Keratinocyte (primary cell): ENCODE measurements around the gene CNPY2.

Experiments used
- EZH2 ChIP-seq: IDR thresholded peaks from one replicate; pipeline ENCODE4 v1.6.1; 2012; ENCODE audit warnings: inconsistent platforms, mild to moderate bottlenecking, low read length, moderate library complexity
- TF ChIP-seq, protein P1 (sequence below), 3 experiments: IDR thresholded peaks in 1 of 3; conservative IDR thresholded peaks in 1 of 3; optimal IDR thresholded peaks in 1 of 3; 2 replicates in 2 of 3; 3 replicates in 1 of 3; pipeline versions ENCODE3 to v1.5.1; 2011; ENCODE audit warnings: low read length in 3 of 3, mild to moderate bottlenecking in 3 of 3, moderate library complexity in 2 of 3, control low read depth in 1 of 3, inconsistent platforms in 1 of 3; ENCODE audit not compliant: insufficient read depth in 2 of 3; ENCODE audit errors: extremely low read depth in 1 of 3

DNA sequence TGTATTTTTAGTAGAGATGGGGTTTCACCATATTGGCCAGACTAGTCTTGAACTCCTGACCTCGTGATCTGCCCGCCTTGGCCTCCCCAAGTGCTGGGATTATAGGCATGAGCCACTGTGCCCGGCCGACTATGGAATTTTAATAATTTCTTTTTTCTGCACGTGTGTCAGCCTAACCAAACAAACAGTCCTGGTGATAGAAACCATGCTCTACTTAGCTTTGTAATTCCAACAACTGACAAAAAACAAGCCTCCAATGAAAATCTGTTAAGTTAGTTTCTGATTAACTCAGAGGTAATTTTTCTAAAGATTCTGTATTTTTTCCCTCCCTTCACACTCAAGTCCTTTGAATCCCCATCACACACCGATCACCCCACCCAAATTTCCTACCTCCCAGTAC, 33.8 kb downstream of the CNPY2 start:
- TF ChIP-seq, protein P1, sequence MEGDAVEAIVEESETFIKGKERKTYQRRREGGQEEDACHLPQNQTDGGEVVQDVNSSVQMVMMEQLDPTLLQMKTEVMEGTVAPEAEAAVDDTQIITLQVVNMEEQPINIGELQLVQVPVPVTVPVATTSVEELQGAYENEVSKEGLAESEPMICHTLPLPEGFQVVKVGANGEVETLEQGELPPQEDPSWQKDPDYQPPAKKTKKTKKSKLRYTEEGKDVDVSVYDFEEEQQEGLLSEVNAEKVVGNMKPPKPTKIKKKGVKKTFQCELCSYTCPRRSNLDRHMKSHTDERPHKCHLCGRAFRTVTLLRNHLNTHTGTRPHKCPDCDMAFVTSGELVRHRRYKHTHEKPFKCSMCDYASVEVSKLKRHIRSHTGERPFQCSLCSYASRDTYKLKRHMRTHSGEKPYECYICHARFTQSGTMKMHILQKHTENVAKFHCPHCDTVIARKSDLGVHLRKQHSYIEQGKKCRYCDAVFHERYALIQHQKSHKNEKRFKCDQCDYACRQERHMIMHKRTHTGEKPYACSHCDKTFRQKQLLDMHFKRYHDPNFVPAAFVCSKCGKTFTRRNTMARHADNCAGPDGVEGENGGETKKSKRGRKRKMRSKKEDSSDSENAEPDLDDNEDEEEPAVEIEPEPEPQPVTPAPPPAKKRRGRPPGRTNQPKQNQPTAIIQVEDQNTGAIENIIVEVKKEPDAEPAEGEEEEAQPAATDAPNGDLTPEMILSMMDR (optimal IDR thresholded peaks at IDR 0.05 in 1 of 3, IDR thresholded peaks at IDR 0.05 in 1 of 3, conservative IDR thresholded peaks at IDR 0.05 in 1 of 3; ENCODE audit: extremely low read depth in 1 of 3, insufficient read depth in 2 of 3, low read length in 3 of 3) = no peak
- TF ChIP-seq EZH2 = no peak
